Fibroblast of the aortic adventitia (primary cell): ENCODE data around the gene TRIM32. TPM values are rescaled to one million over a fixed set of nuclear protein-coding genes. Genes with fewer than 3 reads are reported as not detected.

ENCODE experiments used
- DNase-seq: peaks from one replicate; pipeline ENCODE4 v3.0.0-alpha.2; 2010; ENCODE audit warnings: low read depth
- H3K4me3 ChIP-seq: 2 replicates; pipeline ENCODE4 v1.5.1; 2011; ENCODE audit warnings: low read depth, mild to moderate bottlenecking, control low read depth, low read length, moderate library complexity
- total RNA-seq: library from RNA; depleted of rRNA; stranded (reverse); fragments of >200 nt; gene quantifications from 2 replicates; pipeline ENCODE4 v1.2.3, GENCODE V29; 2012; ENCODE audit warnings: low replicate concordance
- TF ChIP-seq, protein P1 (sequence below): IDR thresholded peaks from 2 replicates; pipeline ENCODE4 v1.5.1; 2011; ENCODE audit warnings: mild to moderate bottlenecking, low read length, control low read depth, inconsistent platforms; ENCODE audit not compliant: insufficient read depth

Gene TRIM32
- total RNA-seq, 1 donor, result 31.5 TPM

DNA sequence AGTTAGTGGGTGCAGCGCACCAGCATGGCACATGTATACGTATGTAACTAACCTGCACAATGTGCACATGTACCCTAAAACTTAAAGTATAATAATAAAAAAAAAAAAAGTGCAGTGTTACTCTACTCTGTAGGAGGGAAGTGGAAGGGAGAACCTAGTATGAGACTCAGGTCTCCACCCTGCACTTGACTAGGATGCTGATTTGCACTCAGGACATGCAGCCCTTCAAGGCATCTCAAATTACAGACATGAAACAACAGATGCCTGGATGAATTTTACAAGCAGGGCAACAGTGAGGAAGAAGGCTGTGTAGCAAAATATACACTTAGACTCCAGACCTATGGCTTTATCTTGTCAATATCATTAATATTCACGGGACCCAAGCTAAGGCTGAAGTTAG lies 16.5 kb downstream of the TRIM32 start:
- TF ChIP-seq, protein P1, sequence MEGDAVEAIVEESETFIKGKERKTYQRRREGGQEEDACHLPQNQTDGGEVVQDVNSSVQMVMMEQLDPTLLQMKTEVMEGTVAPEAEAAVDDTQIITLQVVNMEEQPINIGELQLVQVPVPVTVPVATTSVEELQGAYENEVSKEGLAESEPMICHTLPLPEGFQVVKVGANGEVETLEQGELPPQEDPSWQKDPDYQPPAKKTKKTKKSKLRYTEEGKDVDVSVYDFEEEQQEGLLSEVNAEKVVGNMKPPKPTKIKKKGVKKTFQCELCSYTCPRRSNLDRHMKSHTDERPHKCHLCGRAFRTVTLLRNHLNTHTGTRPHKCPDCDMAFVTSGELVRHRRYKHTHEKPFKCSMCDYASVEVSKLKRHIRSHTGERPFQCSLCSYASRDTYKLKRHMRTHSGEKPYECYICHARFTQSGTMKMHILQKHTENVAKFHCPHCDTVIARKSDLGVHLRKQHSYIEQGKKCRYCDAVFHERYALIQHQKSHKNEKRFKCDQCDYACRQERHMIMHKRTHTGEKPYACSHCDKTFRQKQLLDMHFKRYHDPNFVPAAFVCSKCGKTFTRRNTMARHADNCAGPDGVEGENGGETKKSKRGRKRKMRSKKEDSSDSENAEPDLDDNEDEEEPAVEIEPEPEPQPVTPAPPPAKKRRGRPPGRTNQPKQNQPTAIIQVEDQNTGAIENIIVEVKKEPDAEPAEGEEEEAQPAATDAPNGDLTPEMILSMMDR, result no peak
- no peak for DNase-seq
- no peak overlapping the region for H3K4me3 ChIP-seq

DNA sequence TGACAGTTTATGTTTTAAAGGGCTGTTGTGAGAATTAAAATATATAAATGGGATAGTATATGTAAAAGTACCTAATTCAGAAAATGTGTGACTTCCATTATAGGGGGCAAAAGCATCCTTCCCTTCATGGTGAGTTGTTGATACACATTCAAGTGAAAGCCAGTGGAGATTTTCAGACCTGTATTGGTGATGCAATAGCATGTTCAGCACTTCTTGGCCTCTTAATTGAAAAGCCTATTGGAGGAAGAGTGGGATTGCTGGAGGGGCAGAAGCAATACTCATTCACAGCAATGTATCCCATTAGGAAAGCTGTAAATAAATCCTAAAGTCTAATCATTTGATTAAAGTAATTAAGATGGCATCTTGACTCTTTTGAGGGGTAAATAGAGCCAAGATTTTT lies 17.4 kb downstream of the TRIM32 start:
- no peak overlapping the region for H3K4me3 ChIP-seq
- no peak for DNase-seq
- TF ChIP-seq, protein P1, result no peak

DNA sequence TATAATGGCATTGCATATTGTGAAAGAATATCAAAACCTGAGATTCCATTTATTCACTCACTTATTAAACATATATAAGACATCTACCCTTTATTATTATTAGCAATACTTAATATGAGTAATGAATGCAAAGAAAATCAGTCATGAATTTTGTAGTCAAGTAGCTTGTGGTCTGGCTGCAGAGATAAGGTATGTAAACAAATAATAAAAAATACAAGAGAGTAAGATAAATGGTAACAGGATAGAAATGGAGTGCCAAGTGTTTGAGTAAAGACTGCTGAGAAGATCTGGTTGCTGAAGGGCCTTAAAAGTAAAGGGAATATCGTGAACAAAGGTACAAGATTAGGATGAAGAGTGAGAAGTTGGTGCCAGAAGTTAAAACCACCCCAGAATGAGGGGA lies 18.4 kb downstream of the TRIM32 start:
- TF ChIP-seq, protein P1, result no peak
- DNase-seq, result no peak
- H3K4me3 ChIP-seq, result no peak overlapping the region

DNA sequence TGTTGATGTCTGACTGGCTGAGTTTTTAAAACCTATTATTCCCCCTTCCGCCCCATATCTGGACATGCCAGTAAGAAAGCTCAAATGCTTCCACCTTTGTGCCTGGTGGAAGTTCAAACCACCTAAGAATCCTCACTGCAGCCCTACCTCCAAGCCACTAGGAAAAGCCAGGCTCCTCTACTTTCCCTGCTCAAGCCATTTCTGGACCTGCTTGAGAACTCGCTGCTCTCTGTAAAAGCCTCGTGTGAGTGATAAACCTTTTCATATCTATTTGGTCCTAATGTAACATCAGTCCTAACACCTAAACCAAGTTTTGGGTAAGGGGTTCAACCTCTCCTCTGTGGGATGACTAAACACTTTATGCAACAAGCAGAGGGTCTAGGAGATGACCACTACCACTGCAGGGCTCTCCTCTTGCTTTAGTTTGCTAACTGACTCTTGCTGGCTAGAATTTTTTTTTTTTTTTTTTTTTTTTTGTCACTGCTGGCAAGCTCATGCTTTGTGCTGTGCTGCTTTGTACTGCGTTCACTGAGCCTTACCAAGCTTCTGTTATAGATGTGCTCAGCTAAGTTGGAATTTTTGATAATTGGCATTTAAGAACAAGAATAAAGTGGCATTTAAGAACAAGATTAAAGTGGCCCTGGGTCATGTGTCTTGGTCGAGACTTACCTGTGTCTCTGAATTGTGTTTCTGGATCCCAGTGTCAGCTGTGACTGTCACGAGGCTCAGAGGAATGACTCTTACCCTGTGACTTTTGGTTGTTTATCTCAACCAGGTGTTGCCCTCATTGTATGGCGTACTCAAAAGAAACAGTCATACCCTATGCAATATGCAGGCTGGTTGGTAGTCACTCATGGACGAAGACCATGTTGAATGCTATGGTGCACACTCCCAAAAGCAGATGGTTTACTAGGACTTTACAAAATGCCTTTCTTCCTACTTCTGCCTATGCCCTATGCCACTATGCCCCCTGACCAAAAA lies 19.5 kb downstream of the TRIM32 start:
- TF ChIP-seq, protein P1, result no peak
- DNase-seq, result no peak
- no peak overlapping the region for H3K4me3 ChIP-seq

DNA sequence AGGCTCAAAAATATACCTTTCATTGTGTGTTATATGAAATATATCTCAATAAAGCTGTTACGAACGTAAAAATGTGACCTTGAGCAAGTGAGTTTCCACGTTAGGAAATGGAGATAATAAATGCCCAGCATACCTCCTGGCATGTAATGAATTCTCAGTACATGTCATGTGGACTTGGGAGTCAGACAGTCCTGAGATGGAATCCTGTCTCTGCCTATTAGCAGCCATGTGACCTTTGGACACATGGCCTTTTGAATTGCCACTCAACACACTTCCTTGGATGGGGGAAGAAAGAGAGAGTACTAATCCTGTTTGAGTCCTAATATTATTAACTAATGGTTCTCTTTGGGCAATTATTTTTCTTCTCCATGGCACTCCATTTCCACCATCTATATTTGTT lies 25.7 kb downstream of the TRIM32 start:
- DNase-seq, result no peak
- no peak overlapping the region for H3K4me3 ChIP-seq
- TF ChIP-seq, protein P1, result no peak

DNA sequence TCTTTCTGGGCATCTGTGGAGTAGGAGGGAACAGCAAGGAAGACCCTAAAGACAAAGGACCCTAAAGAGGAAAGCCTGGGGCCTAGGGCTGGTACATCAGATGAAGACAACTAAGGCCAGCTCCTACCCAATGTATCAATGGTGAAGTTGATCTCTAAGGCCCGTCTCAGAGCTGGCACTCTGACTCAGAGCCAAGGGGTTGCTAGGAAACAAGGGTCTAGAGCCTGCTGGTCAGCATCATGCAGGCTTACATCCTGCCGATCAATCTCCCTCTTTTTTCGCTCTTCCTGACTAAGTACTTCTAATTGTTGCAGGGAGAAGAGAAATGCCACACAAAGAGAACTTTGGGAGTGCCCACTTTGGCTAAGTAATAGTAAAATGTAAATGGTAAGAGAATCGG lies 26.2 kb downstream of the TRIM32 start:
- H3K4me3 ChIP-seq, result no peak overlapping the region
- TF ChIP-seq, protein P1, result no peak
- DNase-seq, result no peak
